SW480 (cell line): Measurements from ENCODE around the gene PRSS57.

Experiments used
- DNase-seq: peaks from one replicate; pipeline ENCODE4 v3.0.0-alpha.2; 2016; ENCODE audit warnings: low spot score

Gene PRSS57

GRCh38 chr19:638906-639252, 56.4 kb downstream of the PRSS57 start:
- DNase-seq = no peak
